ENCODE results near the gene NETO2. TPM values are rescaled to one million over a fixed set of nuclear protein-coding genes. Genes with fewer than 3 reads are reported as not detected.

Gene NETO2
- total RNA-seq, 4 donors from 2014 or later, result 0.83 to 2.5 (median 1.4) TPM

GRCh38 chr16:47035436-47035835 is 108.3 kb downstream of the NETO2 start:
- H3K4me3 ChIP-seq, result no peak overlapping the region
- no peak overlapping the region for H3K27ac ChIP-seq (replicated peaks in 1 of 4)
- H3K27me3 ChIP-seq, result no peaks in the 10 kb centered on the region
- no peaks in the 10 kb centered on the region for H3K9me3 ChIP-seq
- 91% methylated on average over 8 of the region's 8 CpGs for WGBS
- no peak for TF ChIP-seq POLR2AphosphoS5 (IDR thresholded peaks at IDR 0.05)
- no peak for TF ChIP-seq EP300 (IDR thresholded peaks at IDR 0.05)
- TF ChIP-seq POLR2A (IDR thresholded peaks at IDR 0.05; ENCODE audit: low read depth), result no peak
- no peak for TF ChIP-seq CTCF (IDR thresholded peaks at IDR 0.05)
- intact Hi-C loops (cut with DNase I), result loop anchor here (5.0 kb wide), 1 partner anchor 1132 kb away; no protein-coding TSS in a partner anchor
- peaks cover 0 to 14% (median 13%) of the 10 kb centered on the region in 4 donors for H3K4me1 ChIP-seq
- no peaks in the 10 kb centered on the region for H3K36me3 ChIP-seq
- DNase-seq (ENCODE audit: extremely low spot score), result no peak

GRCh38 chr16:47034455-47034854 is 109.3 kb downstream of the NETO2 start:
- no peak for TF ChIP-seq CTCF (IDR thresholded peaks at IDR 0.05)
- no peak for TF ChIP-seq EP300 (IDR thresholded peaks at IDR 0.05)
- no peak for TF ChIP-seq POLR2A (IDR thresholded peaks at IDR 0.05; ENCODE audit: low read depth)
- no peak for TF ChIP-seq POLR2AphosphoS5 (IDR thresholded peaks at IDR 0.05)
- no peak overlapping the region for H3K4me3 ChIP-seq
- no peaks in the 10 kb centered on the region for H3K27me3 ChIP-seq
- H3K9me3 ChIP-seq, result no peaks in the 10 kb centered on the region
- WGBS, result 95% methylated on average over 2 of the region's 2 CpGs
- H3K4me1 ChIP-seq, result peaks cover 0 to 14% (median 13%) of the 10 kb centered on the region in 4 donors
- H3K27ac ChIP-seq (replicated peaks in 1 of 4), result no peak overlapping the region
- intact Hi-C loops (cut with DNase I), result no loop called here
- no peak for DNase-seq (ENCODE audit: extremely low spot score)
- H3K36me3 ChIP-seq, result no peaks in the 10 kb centered on the region

- intact Hi-C loops (cut with DNase I), result no loop called here
- H3K27me3 ChIP-seq, result no peaks in the 10 kb centered on the region
- H3K9me3 ChIP-seq, result no peaks in the 10 kb centered on the region
- WGBS, result 83% methylated on average over 3 of the region's 3 CpGs
- no peaks in the 10 kb centered on the region for H3K36me3 ChIP-seq
- no peak overlapping the region for H3K4me3 ChIP-seq
- TF ChIP-seq POLR2A (IDR thresholded peaks at IDR 0.05; ENCODE audit: low read depth), result no peak
- TF ChIP-seq CTCF (IDR thresholded peaks at IDR 0.05), result no peak
- TF ChIP-seq POLR2AphosphoS5 (IDR thresholded peaks at IDR 0.05), result no peak
- TF ChIP-seq EP300 (IDR thresholded peaks at IDR 0.05), result no peak
- no peak overlapping the region for H3K27ac ChIP-seq (replicated peaks in 1 of 4)
- peaks cover 0 to 11% (median 10%) of the 10 kb centered on the region in 4 donors for H3K4me1 ChIP-seq
- no peak for DNase-seq (ENCODE audit: extremely low spot score)
Measured at GRCh38 chr16:47033176-47033575, 110.6 kb downstream of the NETO2 start.

GRCh38 chr16:47029724-47030123 is 114.0 kb downstream of the NETO2 start:
- Histone ChIP-seq H3K4me1 (no peaks in the 10 kb centered on the region), H3K9me3 (no peaks in the 10 kb centered on the region), H3K27ac (replicated peaks in 1 of 4) (no peak overlapping the region), H3K36me3 (no peaks in the 10 kb centered on the region), H3K4me3 (no peak overlapping the region), H3K27me3 (no peaks in the 10 kb centered on the region)
- TF ChIP-seq CTCF (IDR thresholded peaks at IDR 0.05) (no peak), POLR2A (IDR thresholded peaks at IDR 0.05; ENCODE audit: low read depth) (no peak), POLR2AphosphoS5 (IDR thresholded peaks at IDR 0.05) (no peak), EP300 (IDR thresholded peaks at IDR 0.05) (no peak)
- DNase-seq (ENCODE audit: extremely low spot score), result no peak
- WGBS, result 89% methylated on average over 3 of the region's 3 CpGs
- intact Hi-C loops (cut with DNase I), result no loop called here

GRCh38 chr16:47028767-47029377 is 114.9 kb downstream of the NETO2 start:
- no peak for DNase-seq (ENCODE audit: extremely low spot score)
- Histone ChIP-seq H3K36me3 (no peaks in the 10 kb centered on the region), H3K9me3 (no peaks in the 10 kb centered on the region), H3K27me3 (no peaks in the 10 kb centered on the region), H3K4me1 (no peaks in the 10 kb centered on the region), H3K4me3 (no peak overlapping the region), H3K27ac (replicated peaks in 1 of 4) (no peak overlapping the region)
- 60% methylated on average over 6 of the region's 6 CpGs for WGBS
- TF ChIP-seq EP300 (IDR thresholded peaks at IDR 0.05) (no peak), POLR2A (IDR thresholded peaks at IDR 0.05; ENCODE audit: low read depth) (no peak), POLR2AphosphoS5 (IDR thresholded peaks at IDR 0.05) (no peak), CTCF (IDR thresholded peaks at IDR 0.05) (no peak)
- intact Hi-C loops (cut with DNase I), result no loop called here

Measured in esophagus muscularis mucosa (tissue), 4 donors.